WI38 (cell line): ENCODE data around the gene FBN1.

Source experiments
- H3K4me3 ChIP-seq: 2 replicates; pipeline ENCODE4 v1.5.1; 2011; ENCODE audit warnings: low read depth, mild to moderate bottlenecking, control low read depth, low read length
- CTCF ChIP-seq: IDR thresholded peaks from 2 replicates; pipeline ENCODE4 v1.5.1; 2012; ENCODE audit warnings: low read depth, mild to moderate bottlenecking, control low read depth, low read length

Gene FBN1

GRCh38 chr15:48645558-48646330 lies at the start of gene FBN1:
TSS of gene FBN1 (minus strand) at chr15:48645709. CDS start at chr15:48644769, 940 bp downstream.
- TF ChIP-seq CTCF: no peak
- peak within 1 kb of the TSS; percentile 98 for H3K4me3 ChIP-seq

- TF ChIP-seq CTCF: no peak
- H3K4me3 ChIP-seq: no peak overlapping the region
Observed at GRCh38 chr15:48693484-48693883, 48.0 kb upstream of the FBN1 start.

DNA sequence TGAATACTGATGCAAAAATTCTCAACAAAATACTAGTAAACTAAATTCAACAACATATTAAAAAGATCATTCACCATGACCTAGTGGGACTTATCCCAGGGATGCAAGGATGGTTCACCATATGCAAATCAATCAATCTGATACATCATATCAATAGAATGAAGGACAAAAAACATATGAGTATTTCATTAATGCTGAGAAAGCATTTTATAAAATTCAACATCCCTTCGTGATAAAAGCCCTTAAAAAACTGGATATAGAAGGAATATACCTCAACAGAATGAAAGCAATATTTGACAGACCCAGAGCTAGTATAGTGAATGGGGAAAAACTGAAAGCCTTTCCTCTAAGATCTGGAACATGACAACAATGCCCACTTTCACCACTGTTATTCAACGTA lies 43.0 kb upstream of the FBN1 start:
- no peak for TF ChIP-seq CTCF
- H3K4me3 ChIP-seq: no peak overlapping the region

- no peak for TF ChIP-seq CTCF
Observed at GRCh38 chr15:48683991-48684765, 38.7 kb upstream of the FBN1 start.

DNA sequence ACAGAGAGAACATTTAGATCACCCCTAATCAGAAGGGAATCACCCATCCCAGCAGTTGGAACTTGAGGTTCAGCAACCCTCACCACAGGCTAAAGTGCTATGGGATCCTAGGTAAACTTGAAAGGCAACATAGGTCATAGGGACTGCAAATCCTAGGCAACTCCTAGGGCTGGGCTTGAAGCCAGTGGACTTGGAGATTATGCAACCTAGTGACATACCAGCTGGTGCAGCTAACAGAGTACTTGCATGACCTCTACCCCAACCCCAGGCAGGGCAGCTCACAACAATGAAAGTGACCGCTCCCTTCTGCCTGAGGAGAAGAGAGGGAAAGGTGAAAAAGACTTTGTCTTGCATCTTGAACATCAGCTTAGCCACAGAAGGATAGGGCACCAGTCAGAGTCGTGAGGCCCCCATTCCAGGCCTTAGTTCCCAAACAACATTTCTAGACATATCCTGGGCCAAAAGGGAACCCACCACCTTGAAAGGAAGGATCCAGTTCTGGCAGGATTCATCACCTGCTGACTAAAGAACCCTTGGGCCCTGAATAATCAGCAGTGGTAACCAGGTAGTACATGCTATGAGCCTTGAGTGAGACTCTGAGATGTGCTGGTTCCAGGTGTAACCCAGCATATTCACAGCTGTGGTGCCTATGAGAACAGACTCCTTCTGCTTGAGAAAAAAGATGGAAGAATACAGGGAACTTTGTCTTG lies 37.6 kb upstream of the FBN1 start:
- no peak for TF ChIP-seq CTCF

More at GRCh38 chr15:48683991-48684765, 38.7 kb upstream of the FBN1 start:
- H3K4me3 ChIP-seq: no peak overlapping the region

DNA sequence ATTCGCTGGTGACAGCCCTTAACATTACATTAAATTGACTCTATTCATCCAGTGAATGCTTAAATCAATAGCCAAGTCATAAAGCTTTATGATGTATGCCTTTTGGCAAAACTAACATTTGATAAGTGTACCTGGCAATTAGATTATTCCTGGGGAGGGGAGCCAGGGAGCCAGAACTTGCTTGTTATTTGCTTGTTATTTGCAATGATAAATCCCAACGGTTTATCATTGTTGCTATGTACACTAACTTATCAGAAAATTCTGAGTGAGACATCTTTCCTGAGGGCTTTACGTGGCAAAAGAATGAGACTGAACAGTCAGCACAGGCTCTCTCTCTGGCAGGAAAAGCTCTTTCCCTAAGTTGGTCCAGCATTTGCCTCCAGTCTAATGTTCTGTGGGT lies 35.8 kb upstream of the FBN1 start:
- no peak for TF ChIP-seq CTCF
- H3K4me3 ChIP-seq: no peak overlapping the region

More for the DNA sequence above, 37.6 kb upstream of the FBN1 start:
- no peak overlapping the region for H3K4me3 ChIP-seq
